Measurements from ENCODE around the gene KLK5.
"Not testable (repeated sequence)": the region's sequence is repeated elsewhere in the genome, so short reads cannot be mapped to it uniquely, and the experiment has no call there.

Gene KLK5

GRCh38 chr19:50994129-50994528, 41.3 kb upstream of the KLK5 start:
- TF ChIP-seq CTCF (IDR thresholded peaks at IDR 0.05; ENCODE audit: extremely low read depth, insufficient read depth, missing control alignments) = no peak
- DNase-seq (ENCODE audit: low spot score) = no peak
- in situ Hi-C loops (cut with MboI; ENCODE audit: low pct_unique_long_range_greater_than_20kb, low sequenced_read_pairs, unreplicated experiment) = no loop called here

DNA sequence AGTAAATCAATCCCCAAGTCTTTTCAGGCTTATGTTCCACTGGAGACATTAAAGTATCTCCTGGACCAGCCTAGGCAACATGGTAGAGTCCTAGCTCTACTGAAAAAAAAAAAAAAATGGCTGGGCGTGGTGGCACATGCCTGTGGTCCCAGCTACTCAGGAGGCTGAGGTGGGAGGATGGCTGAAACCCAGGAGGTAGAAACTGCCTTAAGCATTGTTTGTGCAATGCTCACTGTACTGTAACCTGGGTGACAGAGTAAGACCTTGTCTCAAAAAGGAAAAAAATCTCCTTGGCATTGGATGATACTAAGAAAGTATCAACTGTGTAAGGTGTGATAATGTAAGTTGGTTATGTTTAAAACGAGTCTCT, 39.8 kb upstream of the KLK5 start:
- DNase-seq (ENCODE audit: low spot score) = no peak
- in situ Hi-C loops (cut with MboI; ENCODE audit: low pct_unique_long_range_greater_than_20kb, low sequenced_read_pairs, unreplicated experiment) = no loop called here
- TF ChIP-seq CTCF (IDR thresholded peaks at IDR 0.05; ENCODE audit: extremely low read depth, insufficient read depth, missing control alignments) = no peak

GRCh38 chr19:50984416-50984815, 31.6 kb upstream of the KLK5 start:
- in situ Hi-C loops (cut with MboI; ENCODE audit: low pct_unique_long_range_greater_than_20kb, low sequenced_read_pairs, unreplicated experiment); DNase-seq (ENCODE audit: low spot score): not testable (repeated sequence)

- no peak for DNase-seq (ENCODE audit: low spot score)
- TF ChIP-seq CTCF (IDR thresholded peaks at IDR 0.05; ENCODE audit: extremely low read depth, insufficient read depth, missing control alignments) = no peak
- in situ Hi-C loops (cut with MboI; ENCODE audit: low pct_unique_long_range_greater_than_20kb, low sequenced_read_pairs, unreplicated experiment) = no loop called here
These were observed 30.9 kb upstream of the KLK5 start, which contains the start of gene KLK7 for GRCh38 chr19:50983625-50984292. TSS of gene KLK7 (minus strand) at chr19:50983917. CDS start at chr19:50982399, 1,518 bp downstream.

- in situ Hi-C loops (cut with MboI; ENCODE audit: low pct_unique_long_range_greater_than_20kb, low sequenced_read_pairs, unreplicated experiment) = no loop called here
- no peak for TF ChIP-seq CTCF (IDR thresholded peaks at IDR 0.05; ENCODE audit: extremely low read depth, insufficient read depth, missing control alignments)
- DNase-seq (ENCODE audit: low spot score) = no peak
These were observed 29.3 kb upstream of the KLK5 start for GRCh38 chr19:50982186-50982585.

DNA sequence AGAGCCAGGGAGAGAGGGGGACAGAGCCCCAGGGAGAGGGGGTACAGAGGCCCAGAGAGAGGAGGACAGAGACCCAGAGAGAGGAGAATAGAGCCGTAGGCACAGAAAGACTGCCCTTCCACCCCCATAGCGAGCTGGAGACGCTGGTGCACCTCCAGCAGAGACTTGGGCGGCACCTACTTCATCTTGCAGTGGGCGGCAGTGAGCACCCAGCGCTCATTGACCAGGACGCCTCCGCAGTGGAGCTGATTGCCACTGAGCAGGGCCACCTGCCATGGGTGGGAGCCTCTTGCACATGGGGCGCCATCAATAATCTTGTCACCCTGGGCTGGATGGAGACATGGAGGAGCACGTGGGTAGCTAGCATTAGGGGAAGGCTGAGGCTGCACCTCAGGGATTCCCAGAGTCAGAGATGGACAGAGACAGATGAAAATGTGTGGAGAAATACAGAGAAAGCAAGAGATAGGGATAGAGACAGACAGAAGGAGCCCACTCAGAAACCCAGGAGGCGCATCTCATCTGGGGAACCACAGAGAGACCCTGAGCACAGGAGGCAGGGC, 28.8 kb upstream of the KLK5 start:
- no peak for DNase-seq (ENCODE audit: low spot score)
- in situ Hi-C loops (cut with MboI; ENCODE audit: low pct_unique_long_range_greater_than_20kb, low sequenced_read_pairs, unreplicated experiment) = no loop called here
- TF ChIP-seq CTCF (IDR thresholded peaks at IDR 0.05; ENCODE audit: extremely low read depth, insufficient read depth, missing control alignments) = no peak

GRCh38 chr19:50980208-50980607, 27.4 kb upstream of the KLK5 start:
- no peak for TF ChIP-seq CTCF (IDR thresholded peaks at IDR 0.05; ENCODE audit: extremely low read depth, insufficient read depth, missing control alignments)
- DNase-seq (ENCODE audit: low spot score) = no peak
- in situ Hi-C loops (cut with MboI; ENCODE audit: low pct_unique_long_range_greater_than_20kb, low sequenced_read_pairs, unreplicated experiment) = no loop called here

Measured in GM13977 (cell line).